HUDEP-2 (cell line): ENCODE measurements around the gene SULT1A3.
"Not testable (repeated sequence)": the region's sequence is repeated elsewhere in the genome, so short reads cannot be mapped to it uniquely, and the experiment has no call there.

ENCODE experiments used
- DNase-seq, 76 experiments: peaks; one replicate each; lab custom pipeline; 2025; ENCODE audit not compliant: unreplicated experiment in 76 of 76; lab: John Stamatoyannopoulos, UW

The SULT1A3 gene

DNA sequence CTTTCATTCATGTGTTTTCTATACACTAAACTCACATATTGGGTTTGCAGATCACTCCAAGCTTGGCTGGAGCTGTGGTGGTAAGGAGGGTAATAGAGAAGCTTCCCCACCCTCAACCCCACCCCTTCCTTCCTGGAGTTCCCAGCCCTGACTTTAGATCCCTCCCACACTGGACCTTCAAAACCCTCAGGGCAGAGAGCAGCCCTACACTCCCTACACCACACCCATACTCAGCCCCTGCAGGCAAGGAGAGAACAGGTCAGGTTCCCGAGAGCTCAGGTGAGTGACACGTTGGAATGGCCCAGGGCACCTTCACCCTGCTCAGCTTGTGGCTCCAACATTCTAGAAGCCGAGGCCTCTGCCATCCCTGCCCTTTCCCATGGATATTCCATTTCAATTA lies at the start of gene SULT1A3:
Gene SULT1A3, plus strand, starts transcription at position 207 of the 400 bp plus-strand sequence. CDS start 1,474 bp downstream, outside the sequence.
- not testable (repeated sequence) for DNase-seq

DNA sequence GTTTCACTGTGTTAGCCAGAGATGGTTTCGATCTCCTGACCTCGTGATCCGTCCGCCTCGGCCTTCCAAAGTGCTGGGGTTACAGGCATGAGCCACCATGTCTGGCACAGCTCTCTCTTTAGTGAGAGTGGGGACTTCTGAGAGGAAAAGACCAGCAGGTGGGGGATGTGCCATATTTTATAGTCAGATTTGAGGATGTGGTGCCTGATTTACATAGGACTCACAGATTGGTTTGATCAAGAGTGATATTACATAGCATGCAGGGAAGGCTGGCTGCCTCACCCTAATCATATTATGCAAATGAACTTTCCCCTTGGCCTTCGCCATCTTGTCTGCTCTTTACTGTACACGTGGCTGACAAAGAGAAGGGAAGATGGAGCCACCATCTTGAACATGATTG lies 48.0 kb upstream of the SULT1A3 start:
- no peak for DNase-seq

DNA sequence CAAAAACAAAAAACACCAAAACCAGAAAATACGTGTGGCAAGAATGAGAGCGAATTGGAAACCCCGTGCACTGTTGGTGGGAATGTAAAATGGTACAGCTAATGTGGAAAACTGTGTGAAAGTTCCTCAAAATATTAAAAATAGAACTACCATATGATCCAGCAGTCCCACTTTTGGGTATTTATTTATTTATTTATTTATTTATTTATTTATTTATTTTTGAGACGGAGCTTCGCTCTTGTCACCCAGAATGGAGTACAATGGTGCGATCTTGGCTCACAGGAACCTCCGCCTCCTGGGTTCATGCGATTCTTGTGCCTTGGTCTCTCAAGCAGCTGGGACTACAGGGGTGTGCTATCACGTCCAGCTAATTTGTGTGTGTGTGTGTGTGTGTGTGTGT lies 46.5 kb upstream of the SULT1A3 start:
- DNase-seq = no peak

- no peak for DNase-seq
These were observed 43.9 kb upstream of the SULT1A3 start for GRCh38 chr16:30155188-30155587.

- no peak for DNase-seq
These were observed 41.8 kb upstream of the SULT1A3 start for GRCh38 chr16:30157214-30157613.

DNA sequence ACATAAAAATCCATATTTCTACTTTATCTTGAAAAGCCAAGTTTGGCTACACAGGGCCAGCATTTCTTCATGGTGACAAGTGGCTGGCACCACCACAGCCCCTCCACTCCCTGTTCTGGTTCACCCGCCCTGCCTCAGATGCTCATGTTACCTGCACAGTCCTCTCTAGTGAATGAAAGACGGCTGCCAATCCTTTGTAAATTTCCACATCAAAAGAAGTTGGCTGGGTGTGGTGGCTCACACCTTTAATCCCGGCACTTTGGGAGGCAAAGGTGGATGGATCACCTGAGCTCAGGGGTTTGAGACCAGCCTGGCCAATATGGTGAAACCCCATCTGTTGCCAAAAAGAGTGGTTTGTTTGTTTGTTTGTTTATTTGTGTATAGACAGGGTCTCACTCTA lies 35.5 kb upstream of the SULT1A3 start:
- no peak for DNase-seq

GRCh38 chr16:30166202-30166902 lies 32.7 kb upstream of the SULT1A3 start:
- no peak for DNase-seq

- DNase-seq = not testable (repeated sequence)
These were observed 30.3 kb upstream of the SULT1A3 start for GRCh38 chr16:30168746-30169145.

- not testable (repeated sequence) for DNase-seq
These were observed 29.6 kb upstream of the SULT1A3 start for GRCh38 chr16:30169416-30169815.

DNA sequence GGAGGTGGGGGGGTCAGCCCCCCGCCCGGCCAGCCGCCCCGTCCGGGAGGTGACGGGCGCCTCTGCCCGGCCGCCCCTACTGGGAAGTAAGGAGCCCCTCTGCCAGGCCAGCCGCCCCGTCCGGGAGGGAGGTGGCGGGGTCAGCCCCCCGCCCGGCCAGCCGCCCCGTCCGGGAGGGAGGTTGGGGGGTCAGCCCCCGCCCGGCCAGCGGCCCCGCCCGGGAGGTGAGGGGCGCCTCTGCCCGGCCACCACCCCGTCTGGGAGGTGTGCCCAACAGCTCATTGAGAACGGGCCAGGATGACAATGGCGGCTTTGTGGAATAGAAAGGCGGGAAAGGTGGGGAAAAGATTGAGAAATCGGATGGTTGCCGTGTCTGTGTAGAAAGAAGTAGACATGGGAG lies 28.9 kb upstream of the SULT1A3 start:
- DNase-seq = not testable (repeated sequence)

DNA sequence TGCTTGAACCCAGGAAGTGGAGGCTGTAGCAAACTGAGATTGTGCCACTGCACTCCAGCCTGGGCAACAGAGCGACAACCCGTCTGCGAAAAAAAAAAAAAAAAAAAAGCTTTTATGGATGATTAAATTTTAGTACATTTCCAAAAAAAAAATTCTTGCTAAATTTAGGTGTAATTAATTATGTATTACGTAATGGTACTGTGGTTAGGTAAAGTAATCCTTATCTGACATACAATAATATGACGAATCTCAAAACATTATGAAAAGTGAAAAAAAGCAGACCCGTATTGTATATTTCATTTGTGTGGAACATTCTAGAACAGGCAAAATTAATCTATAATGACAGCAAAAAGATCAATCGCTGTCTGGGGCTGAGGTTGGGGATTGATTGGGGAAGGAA lies 26.0 kb upstream of the SULT1A3 start:
- DNase-seq = no peak

DNA sequence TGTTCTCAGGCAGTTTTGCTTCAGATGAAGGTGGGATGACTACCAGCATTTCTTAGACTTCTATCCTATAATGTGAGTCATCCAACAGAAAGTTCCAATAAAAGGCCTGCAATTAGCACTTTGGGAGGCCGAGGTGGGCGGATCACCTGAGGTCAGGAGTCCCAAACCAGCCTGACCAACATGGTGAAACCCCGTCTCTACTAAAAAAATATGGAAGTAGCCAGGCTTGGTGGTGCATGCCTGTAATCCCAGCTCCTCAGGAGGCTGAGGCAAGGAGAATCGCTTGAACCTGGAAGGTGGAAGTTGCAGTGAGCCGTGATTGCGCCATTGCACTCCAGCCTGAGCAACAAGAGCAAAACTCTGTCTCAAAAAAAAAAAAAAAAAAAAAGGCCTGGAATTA lies 22.2 kb upstream of the SULT1A3 start:
- not testable (repeated sequence) for DNase-seq

DNA sequence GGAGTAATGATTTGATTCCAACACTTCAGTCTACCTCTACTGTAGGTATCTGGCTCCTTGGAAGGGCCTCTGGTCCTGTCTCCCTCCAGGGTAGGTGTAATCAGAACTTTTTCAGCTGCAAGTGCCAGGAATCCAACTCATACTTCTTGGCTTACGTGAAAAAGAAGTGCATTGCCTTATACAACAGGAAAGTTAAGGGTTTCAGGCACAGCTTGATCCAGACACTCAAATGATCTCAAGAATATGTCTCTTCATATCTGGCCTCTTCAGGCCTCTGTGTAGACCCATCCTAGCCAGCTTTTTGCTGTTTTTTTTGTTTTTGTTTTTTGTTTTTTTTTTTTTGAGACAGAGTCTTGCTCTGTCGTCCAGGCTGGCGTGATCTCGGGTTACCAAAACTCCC lies 19.9 kb upstream of the SULT1A3 start:
- DNase-seq = no peak

DNA sequence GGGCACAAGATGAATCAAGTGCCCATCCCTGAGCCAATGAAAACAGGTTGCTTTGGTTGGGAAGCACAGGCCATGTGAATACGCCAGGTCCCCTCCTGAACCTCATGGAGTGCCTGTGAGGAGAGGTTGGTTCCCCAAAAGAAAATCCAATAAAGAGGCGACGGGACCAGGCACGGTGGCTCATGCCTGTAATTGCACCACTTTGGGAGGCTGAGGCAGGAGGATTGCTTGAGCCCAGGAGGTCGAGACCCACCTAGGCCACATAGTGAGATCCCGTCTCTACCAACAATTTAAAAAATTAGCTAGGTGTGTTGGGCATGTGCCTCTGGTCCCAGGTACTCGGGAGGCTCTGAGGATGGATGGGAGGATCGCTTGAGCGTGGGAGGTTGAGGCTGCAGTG lies 19.1 kb upstream of the SULT1A3 start:
- DNase-seq = no peak

- DNase-seq = no peak
These were observed 18.3 kb upstream of the SULT1A3 start for GRCh38 chr16:30180741-30181140.

GRCh38 chr16:30183233-30184095 lies 15.6 kb upstream of the SULT1A3 start, which contains the start of gene CORO1A:
TSS of gene CORO1A (plus strand) at chr16:30183602. CDS start at chr16:30185210, 1,608 bp downstream.
- DNase-seq = peak in 60 of 76 experiments; percentile 3 to 69 (median 48)

- DNase-seq = no peak
These were observed 14.8 kb upstream of the SULT1A3 start for GRCh38 chr16:30184096-30184890.

DNA sequence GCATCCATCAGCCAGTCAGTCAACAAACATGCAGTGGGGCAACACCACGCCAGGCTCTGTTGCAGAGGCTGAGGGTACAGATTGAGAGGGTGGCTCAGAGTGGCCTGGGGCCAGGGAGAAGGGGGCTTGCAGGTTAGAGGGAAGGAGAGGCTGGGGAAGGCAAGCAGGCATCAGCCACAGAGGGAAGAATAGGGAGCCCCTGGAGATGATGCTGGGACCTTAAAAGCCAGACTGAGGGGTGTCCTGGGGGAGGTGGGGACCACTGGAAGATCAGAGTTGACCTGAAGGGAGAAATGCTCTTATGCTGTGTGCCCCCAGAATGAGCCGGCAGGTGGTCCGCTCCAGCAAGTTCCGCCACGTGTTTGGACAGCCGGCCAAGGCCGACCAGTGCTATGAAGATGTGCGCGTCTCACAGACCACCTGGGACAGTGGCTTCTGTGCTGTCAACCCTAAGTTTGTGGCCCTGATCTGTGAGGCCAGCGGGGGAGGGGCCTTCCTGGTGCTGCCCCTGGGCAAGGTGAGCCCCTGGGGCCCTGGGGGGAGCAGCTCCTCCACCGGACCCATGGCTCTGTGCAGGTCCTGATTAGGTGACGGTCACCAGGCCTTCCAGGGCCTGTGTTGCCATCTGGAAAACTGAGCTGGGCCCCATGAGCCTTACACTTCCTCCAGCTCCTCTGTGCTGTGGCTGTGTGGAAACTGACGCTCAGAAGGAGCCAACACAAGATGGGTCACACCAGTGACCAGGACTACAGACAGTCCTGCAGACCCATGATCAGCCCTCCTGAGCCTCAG lies 14.0 kb upstream of the SULT1A3 start:
- no peak for DNase-seq

DNA sequence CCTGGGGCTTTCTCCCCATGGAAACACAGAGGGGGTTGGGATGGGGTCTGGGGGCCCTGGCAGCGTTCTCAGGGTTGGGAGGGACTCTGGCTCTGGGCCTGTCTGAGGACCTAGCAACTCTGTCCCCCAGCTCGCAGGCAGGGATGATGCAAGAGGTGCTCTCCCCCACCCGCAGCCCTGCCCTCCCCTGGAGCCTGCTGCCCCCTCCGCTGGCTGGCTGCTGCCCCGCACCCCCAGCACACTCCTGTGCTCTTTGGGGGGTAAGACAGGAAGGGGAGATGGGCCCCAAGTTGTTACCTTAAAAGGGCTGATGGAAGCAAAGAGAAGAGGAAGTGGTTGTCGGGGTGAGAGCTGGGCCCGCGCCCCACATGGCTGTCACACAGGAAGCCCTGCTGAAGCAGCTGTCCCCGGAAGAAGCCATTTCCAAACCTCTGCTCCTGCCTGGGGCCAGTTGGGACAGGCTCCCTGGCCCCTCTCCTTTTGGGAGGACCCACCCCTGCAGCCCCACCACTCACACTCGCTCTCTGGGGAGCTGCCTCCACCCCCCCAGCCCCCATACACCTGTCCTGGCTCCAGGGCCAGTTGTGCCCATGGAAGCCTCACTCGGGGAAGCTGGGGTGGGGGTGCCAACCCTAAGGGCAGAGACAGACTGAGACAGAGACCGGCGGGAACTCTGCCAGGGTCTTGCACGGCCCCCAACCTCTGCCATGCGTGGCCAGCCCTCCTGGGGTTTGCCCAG lies 13.2 kb upstream of the SULT1A3 start:
- no peak for DNase-seq

DNA sequence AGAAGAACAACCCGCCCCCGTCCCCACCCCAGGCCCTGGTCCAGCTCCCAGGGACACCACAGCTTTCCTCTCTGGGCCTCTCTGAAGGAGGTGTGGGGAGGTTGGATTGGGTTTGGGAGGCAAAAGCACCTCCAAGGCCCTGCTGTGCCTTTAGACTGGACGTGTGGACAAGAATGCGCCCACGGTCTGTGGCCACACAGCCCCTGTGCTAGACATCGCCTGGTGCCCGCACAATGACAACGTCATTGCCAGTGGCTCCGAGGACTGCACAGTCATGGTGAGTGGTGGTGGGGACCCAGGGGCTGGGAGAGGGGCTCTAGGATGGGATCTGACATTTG lies 12.6 kb upstream of the SULT1A3 start:
- no peak for DNase-seq
